ENCODE data around the gene NOX4.
"Not testable (repeated sequence)": the region's sequence is repeated elsewhere in the genome, so short reads cannot be mapped to it uniquely, and the experiment has no call there.

Gene NOX4

DNA sequence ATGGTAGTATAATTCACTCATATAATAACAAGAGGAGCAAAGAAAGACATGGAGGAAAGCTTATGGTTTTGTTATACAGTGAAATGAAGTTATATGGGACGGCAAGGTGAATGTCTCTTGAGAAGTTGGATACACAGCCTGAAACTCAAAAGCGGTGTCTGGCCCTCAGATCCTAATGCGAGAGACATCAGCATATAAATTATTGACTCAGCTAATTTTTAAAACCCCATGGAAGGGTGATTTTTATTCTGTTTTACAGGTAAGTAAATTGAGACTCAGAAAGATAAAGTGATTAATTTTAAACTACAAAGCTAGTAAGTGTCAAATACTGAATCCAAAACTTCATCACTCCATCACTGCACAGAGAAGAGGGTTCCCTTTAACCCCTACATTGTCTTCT is 203.2 kb downstream of the NOX4 start:
- ATAC-seq: not testable (repeated sequence)

DNA sequence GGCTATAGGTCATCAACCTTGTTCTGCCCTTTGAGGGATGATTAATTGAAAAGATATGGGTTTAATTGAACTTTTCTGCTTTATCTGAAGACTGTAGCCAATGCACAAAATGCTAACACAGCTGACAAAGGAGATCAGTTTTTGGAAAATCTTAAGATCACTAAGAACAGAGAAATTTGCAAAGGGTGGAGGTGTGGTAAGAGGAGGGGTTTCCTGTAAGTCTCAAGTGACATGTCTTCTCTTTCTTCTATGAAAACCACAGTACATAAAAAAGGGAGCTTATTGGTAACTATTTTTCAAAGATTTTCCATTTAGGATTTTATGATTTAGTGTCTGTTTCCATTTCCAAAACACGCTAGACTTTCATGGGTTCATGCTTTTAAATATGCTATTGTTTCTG is 204.6 kb downstream of the NOX4 start:
- ATAC-seq: not testable (repeated sequence)

GRCh38 chr11:89281032-89281677 is 210.0 kb downstream of the NOX4 start:
- not testable (repeated sequence) for ATAC-seq

GRCh38 chr11:89279176-89279575 is 212.0 kb downstream of the NOX4 start:
- ATAC-seq: no peak

- no peak for ATAC-seq
Measured at GRCh38 chr11:89275966-89276365, 215.2 kb downstream of the NOX4 start.

Data from activated CD4-positive, CD25-positive, alpha-beta regulatory T cell treated with anti-CD3 and anti-CD28 coated beads, Interleukin-2, amount 50 U/mL, for 24 hours (primary cell).